ENCODE results near the gene FZD1. TPM values are rescaled to one million over a fixed set of nuclear protein-coding genes. Genes with fewer than 3 reads are reported as not detected.

Gene FZD1
- 10 to 100 TPM in 6 of 9 donors, 1 to 10 TPM in 3; 5.6 to 24.6 (median 14.3) TPM for total RNA-seq
- 1 to 10 TPM; 3.0 to 5.2 (median 3.3) TPM for polyA plus RNA-seq
- long read RNA-seq, donor 1, full-length matches to known transcripts = 4 of 4 reads
- long read RNA-seq, donor 1, partial matches to known transcripts = 0 of 4 reads
- long read RNA-seq, donor 1, other reads (novel, unspliced or antisense) = 0 of 4 reads
- long read RNA-seq, donor 2, full-length matches to known transcripts = 8 of 8 reads
- long read RNA-seq, donor 2, partial matches to known transcripts = 0 of 8 reads
- long read RNA-seq, donor 2, other reads (novel, unspliced or antisense) = 0 of 8 reads
- long read RNA-seq, donor 3, full-length matches to known transcripts = 4 of 4 reads
- long read RNA-seq, donor 3, partial matches to known transcripts = 0 of 4 reads
- long read RNA-seq, donor 3, other reads (novel, unspliced or antisense) = 0 of 4 reads
- long read RNA-seq, donor 4, full-length matches to known transcripts = 1 of 1 reads
- long read RNA-seq, donor 4, partial matches to known transcripts = 0 of 1 reads
- long read RNA-seq, donor 4, other reads (novel, unspliced or antisense) = 0 of 1 reads
- long read RNA-seq, donor 5, full-length matches to known transcripts = 68 of 69 reads
- long read RNA-seq, donor 5, partial matches to known transcripts = 0 of 69 reads
- long read RNA-seq, donor 5, other reads (novel, unspliced or antisense) = 1 of 69 reads
- long read RNA-seq, donor 6, full-length matches to known transcripts = 2 of 2 reads
- long read RNA-seq, donor 6, partial matches to known transcripts = 0 of 2 reads
- long read RNA-seq, donor 6, other reads (novel, unspliced or antisense) = 0 of 2 reads
- long read RNA-seq, donor 7, full-length matches to known transcripts = 2 of 2 reads
- long read RNA-seq, donor 7, partial matches to known transcripts = 0 of 2 reads
- long read RNA-seq, donor 7, other reads (novel, unspliced or antisense) = 0 of 2 reads
- long read RNA-seq, donor 8, full-length matches to known transcripts = 21 of 21 reads
- long read RNA-seq, donor 8, partial matches to known transcripts = 0 of 21 reads
- long read RNA-seq, donor 8, other reads (novel, unspliced or antisense) = 0 of 21 reads
- long read RNA-seq, donor 9, full-length matches to known transcripts = 2 of 2 reads
- long read RNA-seq, donor 9, partial matches to known transcripts = 0 of 2 reads
- long read RNA-seq, donor 9, other reads (novel, unspliced or antisense) = 0 of 2 reads
- long read RNA-seq, donor 10, full-length matches to known transcripts = 10 of 10 reads
- long read RNA-seq, donor 10, partial matches to known transcripts = 0 of 10 reads
- long read RNA-seq, donor 10, other reads (novel, unspliced or antisense) = 0 of 10 reads

DNA sequence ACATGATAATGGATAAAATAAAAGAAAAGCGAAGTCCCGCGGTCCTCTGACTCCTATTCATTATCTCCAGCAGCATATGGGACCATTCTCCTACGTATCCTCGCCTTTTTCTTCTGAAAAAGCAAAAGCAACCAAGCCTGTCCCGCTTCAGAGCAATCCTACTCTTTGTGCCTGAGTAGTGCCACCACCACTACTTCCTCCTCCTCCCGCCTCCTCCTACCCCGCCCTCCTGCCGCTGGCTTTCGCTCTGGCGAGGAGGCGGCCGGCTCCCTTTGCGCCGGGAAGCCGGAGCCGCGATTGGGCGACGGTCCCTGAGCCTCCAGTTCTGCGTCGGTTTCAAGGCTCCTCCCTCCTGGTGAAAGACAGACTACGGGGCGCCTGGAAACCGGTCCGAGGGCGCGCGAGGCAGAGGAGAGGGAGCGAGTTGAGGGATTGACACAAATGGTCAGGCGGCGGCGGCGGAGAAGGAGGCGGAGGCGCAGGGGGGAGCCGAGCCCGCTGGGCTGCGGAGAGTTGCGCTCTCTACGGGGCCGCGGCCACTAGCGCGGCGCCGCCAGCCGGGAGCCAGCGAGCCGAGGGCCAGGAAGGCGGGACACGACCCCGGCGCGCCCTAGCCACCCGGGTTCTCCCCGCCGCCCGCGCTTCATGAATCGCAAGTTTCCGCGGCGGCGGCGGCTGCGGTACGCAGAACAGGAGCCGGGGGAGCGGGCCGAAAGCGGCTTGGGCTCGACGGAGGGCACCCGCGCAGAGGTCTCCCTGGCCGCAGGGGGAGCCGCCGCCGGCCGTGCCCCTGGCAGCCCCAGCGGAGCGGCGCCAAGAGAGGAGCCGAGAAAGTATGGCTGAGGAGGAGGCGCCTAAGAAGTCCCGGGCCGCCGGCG is at the start of gene FZD1:
Gene FZD1 (plus strand): TSS at position 388 of the 878 bp plus-strand sequence. CDS start 448 bp downstream, at position 836.
- H3K27ac ChIP-seq = peak within 1 kb of the TSS; percentile 73 to 96 (median 89)
- intact Hi-C loops (cut with DNase I) = loop anchor here in 1 of 2 donors (10.0 kb wide), 1 partner anchor 179 kb away; no protein-coding TSS in a partner anchor
- H3K36me3 ChIP-seq (replicated peaks in 1 of 2) = no peaks in the 10 kb centered on the region
- peaks cover 5 to 12% of the 10 kb centered on the region in 2 donors for H3K4me1 ChIP-seq (replicated peaks in 1 of 2)
- H3K4me3 ChIP-seq = peak within 1 kb of the TSS; percentile 52 to 99 (median 64)
- WGBS, 4 donors = 0% methylated on average over 43 to 90 of the region's 90 CpGs
- H3K9me3 ChIP-seq (replicated peaks in 1 of 3) = no peaks in the 10 kb centered on the region
- no peaks in the 10 kb centered on the region for H3K27me3 ChIP-seq
- DNase-seq = peak; percentile 96 to 98 (median 97)
- TF ChIP-seq, protein P1, sequence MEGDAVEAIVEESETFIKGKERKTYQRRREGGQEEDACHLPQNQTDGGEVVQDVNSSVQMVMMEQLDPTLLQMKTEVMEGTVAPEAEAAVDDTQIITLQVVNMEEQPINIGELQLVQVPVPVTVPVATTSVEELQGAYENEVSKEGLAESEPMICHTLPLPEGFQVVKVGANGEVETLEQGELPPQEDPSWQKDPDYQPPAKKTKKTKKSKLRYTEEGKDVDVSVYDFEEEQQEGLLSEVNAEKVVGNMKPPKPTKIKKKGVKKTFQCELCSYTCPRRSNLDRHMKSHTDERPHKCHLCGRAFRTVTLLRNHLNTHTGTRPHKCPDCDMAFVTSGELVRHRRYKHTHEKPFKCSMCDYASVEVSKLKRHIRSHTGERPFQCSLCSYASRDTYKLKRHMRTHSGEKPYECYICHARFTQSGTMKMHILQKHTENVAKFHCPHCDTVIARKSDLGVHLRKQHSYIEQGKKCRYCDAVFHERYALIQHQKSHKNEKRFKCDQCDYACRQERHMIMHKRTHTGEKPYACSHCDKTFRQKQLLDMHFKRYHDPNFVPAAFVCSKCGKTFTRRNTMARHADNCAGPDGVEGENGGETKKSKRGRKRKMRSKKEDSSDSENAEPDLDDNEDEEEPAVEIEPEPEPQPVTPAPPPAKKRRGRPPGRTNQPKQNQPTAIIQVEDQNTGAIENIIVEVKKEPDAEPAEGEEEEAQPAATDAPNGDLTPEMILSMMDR (IDR thresholded peaks at IDR 0.05) = peak in 2 of 6 experiments; percentile 9 to 14
- TF ChIP-seq POLR2A (IDR thresholded peaks at IDR 0.05) = peak; percentile 10 to 85

DNA sequence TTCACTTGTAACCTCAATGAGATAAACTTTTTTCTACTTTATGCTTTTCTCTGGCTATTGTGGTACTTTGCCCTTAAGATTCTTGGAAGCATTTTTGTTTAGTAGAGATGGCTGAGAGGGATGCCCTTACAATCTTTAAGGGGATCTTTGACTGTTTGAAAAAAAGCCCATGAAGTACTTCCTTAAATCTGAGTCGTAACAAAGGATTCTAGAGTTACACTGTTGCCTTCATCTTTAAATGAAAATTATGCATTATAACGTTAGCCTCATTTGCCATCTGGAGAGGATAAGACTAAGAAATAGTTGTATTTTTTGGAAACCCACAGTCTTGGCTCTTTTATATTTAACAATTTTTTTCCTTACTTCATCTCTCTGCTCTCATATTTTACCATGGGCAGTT is 37.8 kb upstream of the FZD1 start:
- no peaks in the 10 kb centered on the region for H3K4me1 ChIP-seq (replicated peaks in 1 of 2)
- WGBS, 4 donors = 64 to 81% (median 74%) methylated on average over 2 of the region's 2 CpGs
- H3K27me3 ChIP-seq = no peaks in the 10 kb centered on the region
- intact Hi-C loops (cut with DNase I) = no loop called here
- no peak overlapping the region for H3K27ac ChIP-seq
- H3K4me3 ChIP-seq = no peak overlapping the region
- no peaks in the 10 kb centered on the region for H3K36me3 ChIP-seq (replicated peaks in 1 of 2)
- TF ChIP-seq, protein P1 (IDR thresholded peaks at IDR 0.05) = no peak
- TF ChIP-seq POLR2A (IDR thresholded peaks at IDR 0.05) = no peak
- no peak for DNase-seq
- H3K9me3 ChIP-seq (replicated peaks in 1 of 3) = no peaks in the 10 kb centered on the region

DNA sequence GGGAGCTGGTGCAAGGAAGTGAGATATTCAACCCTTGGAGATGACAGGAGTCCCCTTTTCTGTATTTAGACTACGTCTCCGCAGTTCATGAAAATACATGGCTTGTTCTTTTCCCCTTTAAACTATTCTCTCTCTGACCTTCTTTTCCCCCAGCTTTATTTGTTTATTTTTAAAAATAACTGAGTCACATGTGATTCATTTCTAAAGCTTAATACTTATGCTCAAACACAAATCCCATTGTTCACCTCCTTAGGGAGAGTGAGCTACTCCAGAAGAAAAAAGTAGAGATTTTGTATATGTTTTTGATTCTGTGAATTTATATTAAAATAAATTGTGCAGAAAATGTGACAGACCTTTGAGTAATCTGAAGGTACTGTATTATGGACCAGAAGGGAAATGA is 35.9 kb upstream of the FZD1 start:
- Histone ChIP-seq H3K4me3 (no peak overlapping the region), H3K9me3 (replicated peaks in 1 of 3) (no peaks in the 10 kb centered on the region), H3K4me1 (replicated peaks in 1 of 2) (no peaks in the 10 kb centered on the region), H3K36me3 (replicated peaks in 1 of 2) (no peaks in the 10 kb centered on the region), H3K27ac (no peak overlapping the region), H3K27me3 (no peaks in the 10 kb centered on the region)
- TF ChIP-seq, protein P1 (IDR thresholded peaks at IDR 0.05) = no peak
- no peak for TF ChIP-seq POLR2A (IDR thresholded peaks at IDR 0.05)
- intact Hi-C loops (cut with DNase I) = no loop called here
- no peak for DNase-seq
- WGBS, 4 donors = 72 to 85% (median 80%) methylated on average over 2 of the region's 2 CpGs
